Nephron (organoid): ENCODE data around the gene HORMAD2.

Experiments used
- H3K27ac Mint-ChIP-seq, 3 experiments: 2 replicates each; pipeline ENCODE4 v1.8.0; 2020; ENCODE audit warnings: mixed read lengths in 3 of 3, mild to moderate bottlenecking in 2 of 3, moderate library complexity in 1 of 3
- H3K27me3 Mint-ChIP-seq: 2 replicates; pipeline ENCODE4 v1.8.0; 2021; ENCODE audit warnings: low read depth, mild to moderate bottlenecking, moderate library complexity, mixed read lengths
- H3K36me3 Mint-ChIP-seq: 2 replicates; pipeline ENCODE4 v1.8.0; 2020; ENCODE audit warnings: low read depth, mixed read lengths
- H3K4me1 Mint-ChIP-seq: 2 replicates; pipeline ENCODE4 v1.8.0; 2020; ENCODE audit warnings: mixed read lengths
- H3K4me3 Mint-ChIP-seq, 3 experiments: 2 replicates each; pipeline ENCODE4 v1.8.0; 2020; ENCODE audit warnings: mild to moderate bottlenecking in 3 of 3, mixed read lengths in 3 of 3, moderate library complexity in 2 of 3
- H3K9me3 Mint-ChIP-seq: 2 replicates; pipeline ENCODE4 v1.8.0; 2020; ENCODE audit warnings: mixed read lengths
- TF ChIP-seq, protein P1 (sequence below), 3 experiments: fragments of 200-600 bp; sonication (generic); IDR thresholded peaks; one replicate each; pipeline ENCODE4 v1.5.0; 2021; ENCODE audit warnings: antibody characterized with exemption in 3 of 3; ENCODE audit not compliant: unreplicated experiment in 3 of 3

The HORMAD2 gene

DNA sequence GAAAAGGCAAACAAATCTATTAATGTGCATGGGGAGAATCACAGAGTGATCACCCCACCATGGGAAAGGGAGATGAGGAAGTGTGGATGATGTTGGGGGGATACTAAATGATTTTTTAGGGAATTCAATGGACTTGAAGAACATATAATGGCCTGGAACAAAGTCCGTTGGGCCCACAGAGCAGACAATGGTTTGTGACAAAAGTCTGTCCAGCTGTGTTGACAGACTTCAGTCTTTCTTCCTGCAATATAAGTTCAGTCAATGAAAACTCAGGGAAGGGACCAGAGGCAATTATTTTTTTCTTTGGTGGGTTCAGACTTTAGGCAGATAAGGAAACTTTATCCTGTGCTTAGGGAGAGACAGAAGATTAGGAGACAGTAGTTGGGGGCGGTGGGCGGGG is 18.0 kb upstream of the HORMAD2 start:
- H3K4me3 Mint-ChIP-seq = no peak overlapping the region

DNA sequence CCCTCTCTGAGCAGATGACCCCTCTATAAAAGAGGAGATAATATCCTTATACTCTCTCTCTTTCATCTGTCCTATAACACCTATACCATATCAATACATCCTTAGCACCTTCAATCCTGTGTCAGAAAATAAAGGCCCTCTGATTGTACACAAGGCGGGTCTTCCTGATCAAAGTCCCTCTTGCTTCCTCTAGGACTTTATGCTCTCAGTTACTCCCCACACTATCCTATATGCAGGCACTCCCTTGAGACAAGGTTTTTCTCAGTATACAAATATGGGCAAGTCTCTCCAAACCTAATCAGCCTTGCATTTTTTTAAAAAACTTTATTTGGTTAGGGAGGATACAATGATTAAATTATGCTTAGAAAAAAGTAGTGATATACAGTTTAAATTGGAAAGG is 17.3 kb upstream of the HORMAD2 start:
- Mint-ChIP-seq H3K9me3 (peaks cover 36% of the 10 kb centered on the region), H3K36me3 (no peaks in the 10 kb centered on the region), H3K27me3 (no peaks in the 10 kb centered on the region), H3K4me3 (no peak overlapping the region), H3K27ac (no peak overlapping the region), H3K4me1 (no peaks in the 10 kb centered on the region)
- TF ChIP-seq, protein P1, sequence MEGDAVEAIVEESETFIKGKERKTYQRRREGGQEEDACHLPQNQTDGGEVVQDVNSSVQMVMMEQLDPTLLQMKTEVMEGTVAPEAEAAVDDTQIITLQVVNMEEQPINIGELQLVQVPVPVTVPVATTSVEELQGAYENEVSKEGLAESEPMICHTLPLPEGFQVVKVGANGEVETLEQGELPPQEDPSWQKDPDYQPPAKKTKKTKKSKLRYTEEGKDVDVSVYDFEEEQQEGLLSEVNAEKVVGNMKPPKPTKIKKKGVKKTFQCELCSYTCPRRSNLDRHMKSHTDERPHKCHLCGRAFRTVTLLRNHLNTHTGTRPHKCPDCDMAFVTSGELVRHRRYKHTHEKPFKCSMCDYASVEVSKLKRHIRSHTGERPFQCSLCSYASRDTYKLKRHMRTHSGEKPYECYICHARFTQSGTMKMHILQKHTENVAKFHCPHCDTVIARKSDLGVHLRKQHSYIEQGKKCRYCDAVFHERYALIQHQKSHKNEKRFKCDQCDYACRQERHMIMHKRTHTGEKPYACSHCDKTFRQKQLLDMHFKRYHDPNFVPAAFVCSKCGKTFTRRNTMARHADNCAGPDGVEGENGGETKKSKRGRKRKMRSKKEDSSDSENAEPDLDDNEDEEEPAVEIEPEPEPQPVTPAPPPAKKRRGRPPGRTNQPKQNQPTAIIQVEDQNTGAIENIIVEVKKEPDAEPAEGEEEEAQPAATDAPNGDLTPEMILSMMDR (IDR thresholded peaks at IDR 0.05; ENCODE audit: unreplicated experiment in 3 of 3) = no peak

More for the DNA sequence above, 18.0 kb upstream of the HORMAD2 start:
- peaks cover 3% of the 10 kb centered on the region for H3K36me3 Mint-ChIP-seq
- no peaks in the 10 kb centered on the region for H3K4me1 Mint-ChIP-seq
- no peak overlapping the region for H3K27ac Mint-ChIP-seq
- peaks cover 36% of the 10 kb centered on the region for H3K9me3 Mint-ChIP-seq
- H3K27me3 Mint-ChIP-seq = no peaks in the 10 kb centered on the region
- TF ChIP-seq, protein P1 (IDR thresholded peaks at IDR 0.05; ENCODE audit: unreplicated experiment in 3 of 3) = no peak

DNA sequence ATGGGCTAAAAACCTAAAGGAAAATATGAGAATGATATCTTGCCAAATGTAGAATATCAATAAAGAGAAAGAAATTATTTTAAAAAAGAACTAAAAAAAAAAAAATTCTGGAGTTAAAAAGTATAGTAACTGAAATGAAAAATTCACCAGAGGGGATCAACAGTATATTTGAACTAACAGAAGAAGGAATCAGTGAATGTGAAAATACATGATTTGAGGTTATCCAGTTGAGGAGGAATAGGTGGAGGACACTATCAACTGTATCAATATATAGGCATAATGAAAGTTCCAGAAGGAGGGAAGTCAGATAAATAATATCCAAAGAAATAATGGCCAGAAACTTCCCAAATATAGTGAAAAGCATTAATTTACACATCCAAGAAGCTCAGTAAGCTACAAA is 16.1 kb upstream of the HORMAD2 start:
- Mint-ChIP-seq H3K36me3 (no peaks in the 10 kb centered on the region), H3K9me3 (peaks cover 27% of the 10 kb centered on the region)

DNA sequence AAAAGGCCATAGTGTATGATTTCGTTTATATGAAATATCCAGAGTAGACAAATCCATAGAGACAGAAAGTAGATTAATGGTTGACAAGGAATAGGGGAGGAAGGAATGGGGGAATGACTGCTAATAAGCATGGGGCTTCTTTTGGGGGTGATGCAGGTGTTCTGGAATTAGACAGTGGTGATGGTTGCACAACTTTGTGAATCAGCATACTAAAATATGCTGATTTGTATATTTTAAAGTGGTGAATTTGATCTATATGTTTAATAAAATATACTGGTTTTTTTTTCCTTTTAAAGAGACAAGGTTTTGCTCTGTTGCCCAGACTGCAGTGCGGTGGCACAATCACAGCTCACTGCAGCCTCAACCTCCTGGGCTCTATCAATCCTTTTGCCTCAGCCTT is 6.5 kb upstream of the HORMAD2 start:
- H3K36me3 Mint-ChIP-seq = no peaks in the 10 kb centered on the region
- TF ChIP-seq, protein P1 (IDR thresholded peaks at IDR 0.05; ENCODE audit: unreplicated experiment in 3 of 3) = no peak
- H3K9me3 Mint-ChIP-seq = peaks cover 4% of the 10 kb centered on the region
- peaks cover 2% of the 10 kb centered on the region for H3K4me1 Mint-ChIP-seq
- H3K27ac Mint-ChIP-seq = no peak overlapping the region
- H3K27me3 Mint-ChIP-seq = peaks cover 4% of the 10 kb centered on the region
- no peak overlapping the region for H3K4me3 Mint-ChIP-seq

More for the DNA sequence above, 16.1 kb upstream of the HORMAD2 start:
- Mint-ChIP-seq H3K4me1 (no peaks in the 10 kb centered on the region), H3K4me3 (no peak overlapping the region), H3K27ac (no peak overlapping the region), H3K27me3 (no peaks in the 10 kb centered on the region)
- TF ChIP-seq, protein P1 (IDR thresholded peaks at IDR 0.05; ENCODE audit: unreplicated experiment in 3 of 3) = no peak

DNA sequence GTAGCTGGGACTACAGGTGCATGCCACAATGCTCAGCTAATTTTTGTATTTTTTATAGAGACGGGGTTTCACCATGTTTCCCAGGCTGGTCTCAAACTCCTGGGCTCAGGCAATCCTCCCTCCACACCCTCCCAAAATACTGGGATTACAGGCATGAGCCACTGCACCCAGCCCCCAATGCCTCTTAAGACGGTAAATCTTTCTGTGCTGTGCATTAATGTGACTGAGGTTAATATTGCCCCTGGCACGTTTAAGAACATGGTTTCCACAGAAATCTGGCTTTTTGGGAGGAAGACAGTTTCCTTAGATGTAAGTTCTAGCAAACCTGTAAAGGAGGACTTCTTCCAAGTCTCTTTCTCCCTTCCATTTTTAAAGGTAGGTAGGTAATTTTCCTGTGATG is 6.1 kb upstream of the HORMAD2 start:
- Mint-ChIP-seq H3K4me1 (peaks cover 5% of the 10 kb centered on the region), H3K4me3 (no peak overlapping the region), H3K27me3 (peaks cover 4% of the 10 kb centered on the region), H3K36me3 (no peaks in the 10 kb centered on the region), H3K9me3 (peaks cover 5% of the 10 kb centered on the region), H3K27ac (no peak overlapping the region)
- TF ChIP-seq, protein P1 (IDR thresholded peaks at IDR 0.05; ENCODE audit: unreplicated experiment in 3 of 3) = no peak

DNA sequence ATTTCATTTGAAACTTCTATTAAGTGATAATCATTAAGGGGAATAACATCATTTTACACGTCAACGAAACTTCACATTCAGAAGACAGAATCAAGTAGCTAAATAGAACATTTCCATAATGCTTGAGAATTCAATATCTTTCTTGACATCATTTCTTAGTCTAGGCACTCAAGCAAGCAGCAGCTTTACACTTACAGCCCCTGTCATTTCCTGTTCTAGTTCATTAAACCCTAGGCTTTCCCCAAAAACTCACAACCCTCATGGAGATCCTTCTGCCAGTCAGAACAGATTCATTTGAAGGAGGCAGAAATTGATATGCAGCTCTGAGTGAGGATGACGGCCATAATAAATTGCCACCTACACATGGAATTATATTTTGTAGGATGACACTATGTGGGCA is 5.3 kb upstream of the HORMAD2 start:
- H3K9me3 Mint-ChIP-seq = peaks cover 5% of the 10 kb centered on the region
- no peak overlapping the region for H3K4me3 Mint-ChIP-seq
- no peaks in the 10 kb centered on the region for H3K36me3 Mint-ChIP-seq
- TF ChIP-seq, protein P1 (IDR thresholded peaks at IDR 0.05; ENCODE audit: unreplicated experiment in 3 of 3) = no peak
- peaks cover 5% of the 10 kb centered on the region for H3K4me1 Mint-ChIP-seq
- H3K27me3 Mint-ChIP-seq = peaks cover 3% of the 10 kb centered on the region
- H3K27ac Mint-ChIP-seq = no peak overlapping the region
